RPMI7951 (cell line): Measurements from ENCODE around the gene OR5L1. TPM values are rescaled to one million over a fixed set of nuclear protein-coding genes. Genes with fewer than 3 reads are reported as not detected.

Experiments used
- DNase-seq: peaks from one replicate; pipeline ENCODE4 v3.0.0-alpha.2; 2012; ENCODE audit warnings: low read depth
- total RNA-seq: library from RNA; depleted of rRNA; stranded (reverse); fragments of >200 nt; shearing (Covaris generic); gene quantifications from 2 replicates; pipeline ENCODE4 v1.2.3, GENCODE V29; 2014; rRNA removed

Gene OR5L1
- total RNA-seq, result not detected in 2 replicates

DNA sequence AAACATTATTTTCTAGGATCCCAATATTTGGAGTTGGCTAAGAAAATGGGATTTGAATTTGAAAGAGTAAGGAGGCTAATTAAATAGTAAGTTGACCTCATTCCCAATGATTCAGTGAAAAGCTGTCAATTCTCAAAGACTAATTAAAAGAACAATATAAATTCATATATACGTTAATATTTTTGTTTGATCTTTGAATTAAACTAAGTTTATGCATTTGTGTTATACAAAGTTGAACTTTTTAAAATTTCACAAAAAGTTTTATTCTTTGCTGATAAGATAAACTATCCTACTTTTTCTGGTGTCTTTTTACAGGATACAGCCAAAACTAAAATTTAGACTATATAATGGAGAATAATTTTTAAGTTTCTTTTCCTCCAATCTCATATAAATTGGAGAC lies at the start of gene OR5L1:
Gene OR5L1 (plus strand): TSS at position 301 of the 400 bp plus-strand sequence. CDS start 100 bp downstream, outside the sequence.
- DNase-seq, result no peak

DNA sequence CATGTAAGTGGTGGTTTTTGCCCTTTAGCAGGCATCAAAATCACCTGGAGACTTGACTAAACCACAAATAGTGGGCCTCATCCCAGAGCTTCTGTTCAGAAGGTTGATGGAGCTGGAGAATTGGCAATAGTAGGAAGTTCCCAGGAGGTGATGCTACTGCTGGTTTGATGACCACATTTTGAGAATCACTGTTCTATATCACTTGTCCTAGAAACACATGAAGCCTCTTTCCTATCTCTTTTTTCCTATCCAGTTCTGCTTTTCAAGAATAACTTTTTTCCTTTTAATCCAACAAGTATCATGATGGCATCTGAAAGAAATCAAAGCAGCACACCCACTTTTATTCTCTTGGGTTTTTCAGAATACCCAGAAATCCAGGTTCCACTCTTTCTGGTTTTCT lies 38.0 kb upstream of the OR5L1 start, which contains the start of gene OR5D13:
Gene OR5D13 (plus strand): TSS at position 301 of the 400 bp plus-strand sequence. CDS start 0 bp downstream, at position 301.
- DNase-seq, result no peak

DNA sequence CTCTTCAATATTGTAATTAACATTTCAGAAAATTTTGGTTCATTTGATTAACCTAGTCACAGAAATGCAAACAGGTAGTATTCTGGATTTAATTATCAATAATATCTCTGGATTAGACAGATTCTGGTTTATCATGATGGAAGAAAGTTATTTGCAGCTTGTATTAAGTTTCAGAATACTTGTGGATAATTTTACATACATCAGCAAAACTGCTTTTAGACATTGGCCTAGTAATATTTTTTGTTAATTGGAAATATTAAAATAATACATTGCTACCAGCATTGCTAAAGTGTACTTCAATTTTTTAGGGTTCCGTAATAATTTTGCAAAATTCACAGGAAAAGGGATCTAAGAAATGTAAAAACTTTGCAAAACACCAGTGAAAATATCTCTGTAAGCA lies 19.6 kb upstream of the OR5L1 start:
- no peak for DNase-seq

DNA sequence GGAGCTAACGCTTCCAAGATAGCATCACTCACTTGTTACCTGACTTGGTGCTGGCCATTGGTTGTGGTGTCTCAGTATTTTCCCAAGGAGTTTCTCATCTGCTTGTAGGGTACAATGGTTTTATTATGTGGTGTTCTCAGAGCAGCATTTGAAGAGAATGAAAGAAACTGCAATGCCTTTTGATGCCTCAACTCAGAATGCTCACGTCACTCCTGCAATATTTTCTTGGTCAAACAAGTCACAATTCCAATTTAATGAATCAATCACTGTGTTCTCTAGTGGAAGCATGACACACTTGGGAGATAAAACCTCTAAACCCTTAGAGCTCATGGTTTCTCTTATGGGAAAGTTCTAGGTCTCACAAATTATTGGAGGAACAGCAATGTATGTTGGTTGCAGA lies 17.8 kb upstream of the OR5L1 start:
- DNase-seq, result no peak

GRCh38 chr11:55795256-55795655 lies 15.9 kb upstream of the OR5L1 start, which contains the start of gene OR5D14:
Gene OR5D14, plus strand, starts transcription at chr11:55795556. Its CDS starts 0 bp downstream, at chr11:55795556.
- no peak for DNase-seq

GRCh38 chr11:55806248-55806647 lies 4.9 kb upstream of the OR5L1 start:
- DNase-seq, result no peak

- no peak for DNase-seq
These were observed 8.2 kb downstream of the OR5L1 start, which contains the start of gene OR5D18 for GRCh38 chr11:55819330-55819729. Gene OR5D18, plus strand, starts transcription at chr11:55819630. Its CDS starts 0 bp downstream, at chr11:55819630.

GRCh38 chr11:55826919-55827318 lies 15.8 kb downstream of the OR5L1 start, which contains the start of gene OR5L2:
Gene OR5L2, plus strand, starts transcription at chr11:55827219. Its CDS starts 0 bp downstream, at chr11:55827219.
- DNase-seq, result no peak

GRCh38 chr11:55838452-55838851 lies 27.3 kb downstream of the OR5L1 start, which contains the start of gene OR5D16:
Gene OR5D16, plus strand, starts transcription at chr11:55838752. Its CDS starts 0 bp downstream, at chr11:55838752.
- no peak for DNase-seq

DNA sequence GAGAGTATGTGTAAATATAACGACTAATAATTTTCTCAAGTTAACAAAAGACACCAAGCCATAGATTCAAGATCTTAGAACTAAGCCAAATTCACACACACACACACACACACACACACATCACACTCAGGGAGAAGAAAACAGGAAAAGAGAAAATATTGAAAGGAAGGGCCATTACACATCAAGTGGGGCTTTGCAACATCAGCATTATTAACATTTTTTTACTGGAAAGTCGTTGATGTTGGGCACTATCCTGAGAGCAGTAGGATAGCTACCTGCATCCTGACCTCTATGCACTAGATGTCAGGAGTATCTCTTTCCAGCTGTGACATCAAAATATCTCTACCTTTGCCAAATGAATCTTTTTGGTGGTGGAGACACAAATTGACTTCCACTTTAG lies 36.3 kb downstream of the OR5L1 start:
- no peak for DNase-seq

GRCh38 chr11:55849037-55849436 lies 37.9 kb downstream of the OR5L1 start:
- no peak for DNase-seq

- no peak for DNase-seq
These were observed 41.0 kb downstream of the OR5L1 start for GRCh38 chr11:55852141-55852540.

DNA sequence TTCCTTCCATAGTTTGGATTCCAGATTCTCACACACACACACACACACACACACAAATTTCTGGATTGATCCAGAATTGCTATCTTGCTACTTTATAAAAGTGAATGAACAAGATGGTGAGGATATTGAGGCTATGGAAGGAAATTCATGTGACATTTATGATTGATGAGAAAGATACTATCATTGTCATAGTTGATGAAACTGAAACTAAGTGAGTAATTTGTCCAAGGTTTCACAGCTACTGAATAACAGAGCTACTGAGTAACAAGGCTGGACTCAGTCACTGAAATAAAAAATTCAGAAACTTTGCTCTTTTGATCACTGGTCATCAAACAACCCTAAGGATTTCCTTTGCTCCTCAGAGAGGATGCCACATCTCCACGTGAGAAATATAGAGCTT lies 43.5 kb downstream of the OR5L1 start:
- DNase-seq, result no peak

Other genes starting within 250 kb of the OR5L1 start
- not detected in 2 replicates for gene OR4C16, start 239.2 kb upstream of the OR5L1 start, total RNA-seq
- gene OR4C11, start 203.7 kb upstream of the OR5L1 start, total RNA-seq, result not detected in 2 replicates
- not detected in 2 replicates for gene OR4P4, start 176.3 kb upstream of the OR5L1 start, total RNA-seq
- not detected in 2 replicates for gene OR4S2, start 163.0 kb upstream of the OR5L1 start, total RNA-seq
- gene OR4C6, start 149.2 kb upstream of the OR5L1 start, total RNA-seq, result not detected in 2 replicates
- not detected in 2 replicates for gene OR5D13, start 37.9 kb upstream of the OR5L1 start, total RNA-seq
- not detected in 2 replicates for gene OR5D14, start 15.8 kb upstream of the OR5L1 start, total RNA-seq
- gene OR5D18, start 8.3 kb downstream of the OR5L1 start, total RNA-seq, result not detected in 2 replicates
- not detected in 2 replicates for gene OR5L2, start 15.9 kb downstream of the OR5L1 start, total RNA-seq
- not detected in 2 replicates for gene OR5D16, start 27.4 kb downstream of the OR5L1 start, total RNA-seq
- not detected in 2 replicates for gene TRIM51, start 71.9 kb downstream of the OR5L1 start, total RNA-seq
- not detected in 2 replicates for gene OR5W2, start 103.2 kb downstream of the OR5L1 start, total RNA-seq
- not detected in 2 replicates for gene OR5I1, start 125.0 kb downstream of the OR5L1 start, total RNA-seq
- not detected in 2 replicates for gene OR10AG1, start 158.6 kb downstream of the OR5L1 start, total RNA-seq
- gene OR5F1, start 183.3 kb downstream of the OR5L1 start, total RNA-seq, result not detected in 2 replicates
- gene OR5AS1, start 216.3 kb downstream of the OR5L1 start, total RNA-seq, result not detected in 2 replicates